ENCODE measurements around the gene CTNNA2. TPM values are rescaled to one million over a fixed set of nuclear protein-coding genes. Genes with fewer than 3 reads are reported as not detected.

The CTNNA2 gene
- total RNA-seq, 1 experiment from 2014 or later = 5.5 TPM

DNA sequence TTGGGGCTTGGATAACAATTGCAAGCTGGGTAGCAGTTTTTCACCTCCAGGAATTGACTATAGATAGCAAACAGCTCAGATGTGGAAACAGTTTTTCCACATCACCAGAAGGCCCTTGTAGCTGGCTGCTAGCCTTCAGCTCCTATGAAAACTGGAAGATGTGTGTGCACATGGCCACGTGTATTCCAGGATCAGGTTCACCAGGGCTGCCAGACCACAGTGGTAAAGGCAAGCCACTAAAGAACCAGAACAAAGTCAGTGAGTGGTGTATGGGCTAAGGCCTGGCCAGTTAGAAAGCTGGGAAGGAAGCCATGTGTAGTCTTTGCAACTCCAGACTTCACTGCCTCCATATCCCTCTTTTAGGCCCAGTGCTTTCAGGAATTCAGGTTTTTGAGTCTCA, 778.8 kb downstream of the CTNNA2 start:
- Mint-ChIP-seq H3K4me3 (no peak overlapping the region), H3K36me3 (ENCODE audit: insufficient read depth in 1 of 3, low read depth in 3 of 3) (no peaks in the 10 kb centered on the region), H3K9me3 (no peaks in the 10 kb centered on the region; a peak in 1 of 5 replicates), H3K27me3 (ENCODE audit: low read depth) (no peaks in the 10 kb centered on the region), H3K27ac (no peak overlapping the region), H3K4me1 (peaks cover 6 to 10% of the 10 kb centered on the region in 2 experiments)
- Histone ChIP-seq H3K9me3 (ENCODE audit: control insufficient read depth, low read depth, low read length) (no peaks in the 10 kb centered on the region), H3K4me1 (ENCODE audit: insufficient read depth, low read length) (no peaks in the 10 kb centered on the region), H4K20me1 (ENCODE audit: control insufficient read depth, insufficient read depth, insufficient read length) (no peaks in the 10 kb centered on the region), H3K4ac (ENCODE audit: low read depth, low read length) (no peak overlapping the region), H3K27ac (ENCODE audit: insufficient read length, low read depth, low read length) (no peak overlapping the region), H3K18ac (ENCODE audit: insufficient read length, low read depth, low read length) (no peak overlapping the region), H3K23me2 (ENCODE audit: insufficient read length, low read depth, low read length, poor library complexity, severe bottlenecking) (no peaks in the 10 kb centered on the region), H2AFZ (ENCODE audit: low read length) (no peak overlapping the region), H4K8ac (replicated peaks; ENCODE audit: insufficient read length, low read depth, low read length) (no peak overlapping the region), H3K56ac (ENCODE audit: insufficient read length, low read depth, low read length) (no peak overlapping the region), H4K91ac (ENCODE audit: insufficient read length, low read depth, low read length) (no peak overlapping the region), H3K79me1 (ENCODE audit: insufficient read depth, low read depth, low read length, poor library complexity, severe bottlenecking) (no peaks in the 10 kb centered on the region), H2BK12ac (ENCODE audit: insufficient read length, low read depth, low read length) (no peak overlapping the region), H3K14ac (ENCODE audit: insufficient read depth, low read length) (0 out of 2 replicates have a peak overlapping the region, but pooled peaks have one; percentile 20), H3K4me2 (ENCODE audit: insufficient read depth, insufficient read length, low read length) (no peak overlapping the region), H2BK5ac (ENCODE audit: insufficient read length, low read length) (no peak overlapping the region), H2AK5ac (ENCODE audit: insufficient read length, low read length) (no peak overlapping the region), H2BK120ac (ENCODE audit: low read depth, low read length, poor library complexity, severe bottlenecking) (no peak overlapping the region), H3K23ac (ENCODE audit: insufficient read length, low read depth, low read length) (no peak overlapping the region), H3T11ph (ENCODE audit: low read length) (no peak overlapping the region), H2BK20ac (ENCODE audit: low read depth, low read length, poor library complexity, severe bottlenecking) (no peak overlapping the region), H2BK15ac (ENCODE audit: low read depth, low read length) (no peak overlapping the region), H3K27me3 (ENCODE audit: insufficient read depth, low read length) (no peaks in the 10 kb centered on the region), H3K79me2 (ENCODE audit: insufficient read depth, low read length) (no peaks in the 10 kb centered on the region), H4K5ac (ENCODE audit: insufficient read length, low read depth, low read length) (no peak overlapping the region), H3K9ac (ENCODE audit: extremely low read depth, insufficient read length, low read length) (no peak overlapping the region)
- WGBS (ENCODE audit: extremely low coverage, insufficient read length, low lambda C conversion rate) = no CpG with 5 or more reads among the region's 1 CpG
- TF ChIP-seq, protein P1, sequence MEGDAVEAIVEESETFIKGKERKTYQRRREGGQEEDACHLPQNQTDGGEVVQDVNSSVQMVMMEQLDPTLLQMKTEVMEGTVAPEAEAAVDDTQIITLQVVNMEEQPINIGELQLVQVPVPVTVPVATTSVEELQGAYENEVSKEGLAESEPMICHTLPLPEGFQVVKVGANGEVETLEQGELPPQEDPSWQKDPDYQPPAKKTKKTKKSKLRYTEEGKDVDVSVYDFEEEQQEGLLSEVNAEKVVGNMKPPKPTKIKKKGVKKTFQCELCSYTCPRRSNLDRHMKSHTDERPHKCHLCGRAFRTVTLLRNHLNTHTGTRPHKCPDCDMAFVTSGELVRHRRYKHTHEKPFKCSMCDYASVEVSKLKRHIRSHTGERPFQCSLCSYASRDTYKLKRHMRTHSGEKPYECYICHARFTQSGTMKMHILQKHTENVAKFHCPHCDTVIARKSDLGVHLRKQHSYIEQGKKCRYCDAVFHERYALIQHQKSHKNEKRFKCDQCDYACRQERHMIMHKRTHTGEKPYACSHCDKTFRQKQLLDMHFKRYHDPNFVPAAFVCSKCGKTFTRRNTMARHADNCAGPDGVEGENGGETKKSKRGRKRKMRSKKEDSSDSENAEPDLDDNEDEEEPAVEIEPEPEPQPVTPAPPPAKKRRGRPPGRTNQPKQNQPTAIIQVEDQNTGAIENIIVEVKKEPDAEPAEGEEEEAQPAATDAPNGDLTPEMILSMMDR (conservative IDR thresholded peaks at IDR 0.05) = no peak
- no peak for DNase-seq

Measured in H9 (cell line).